ENCODE results near the gene CD164.

DNA sequence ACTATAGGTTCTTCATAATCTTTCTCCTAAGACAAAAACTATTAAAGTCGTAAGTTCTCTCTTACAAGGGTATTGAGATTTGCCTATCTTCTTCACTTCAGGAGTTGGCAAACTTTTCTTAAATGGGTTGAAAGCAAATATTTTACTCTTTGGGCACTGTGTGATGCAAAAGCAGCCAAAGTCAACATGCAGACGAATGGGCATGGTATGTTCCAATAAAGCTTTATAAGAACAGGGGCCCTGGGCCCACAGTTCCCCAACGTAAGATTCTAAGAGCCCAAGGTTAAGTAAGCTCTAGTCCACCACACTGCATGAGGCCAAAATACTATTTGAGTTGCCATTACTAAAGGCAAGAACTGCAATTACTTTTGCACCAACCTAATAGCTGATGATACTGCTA lies 11.5 kb downstream of the CD164 start:
- TF ChIP-seq, protein P1, sequence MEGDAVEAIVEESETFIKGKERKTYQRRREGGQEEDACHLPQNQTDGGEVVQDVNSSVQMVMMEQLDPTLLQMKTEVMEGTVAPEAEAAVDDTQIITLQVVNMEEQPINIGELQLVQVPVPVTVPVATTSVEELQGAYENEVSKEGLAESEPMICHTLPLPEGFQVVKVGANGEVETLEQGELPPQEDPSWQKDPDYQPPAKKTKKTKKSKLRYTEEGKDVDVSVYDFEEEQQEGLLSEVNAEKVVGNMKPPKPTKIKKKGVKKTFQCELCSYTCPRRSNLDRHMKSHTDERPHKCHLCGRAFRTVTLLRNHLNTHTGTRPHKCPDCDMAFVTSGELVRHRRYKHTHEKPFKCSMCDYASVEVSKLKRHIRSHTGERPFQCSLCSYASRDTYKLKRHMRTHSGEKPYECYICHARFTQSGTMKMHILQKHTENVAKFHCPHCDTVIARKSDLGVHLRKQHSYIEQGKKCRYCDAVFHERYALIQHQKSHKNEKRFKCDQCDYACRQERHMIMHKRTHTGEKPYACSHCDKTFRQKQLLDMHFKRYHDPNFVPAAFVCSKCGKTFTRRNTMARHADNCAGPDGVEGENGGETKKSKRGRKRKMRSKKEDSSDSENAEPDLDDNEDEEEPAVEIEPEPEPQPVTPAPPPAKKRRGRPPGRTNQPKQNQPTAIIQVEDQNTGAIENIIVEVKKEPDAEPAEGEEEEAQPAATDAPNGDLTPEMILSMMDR (conservative IDR thresholded peaks at IDR 0.05; ENCODE audit: low read depth, low read length): no peak
- TF ChIP-seq EZH2 (IDR thresholded peaks at IDR 0.05; ENCODE audit: low read length, unreplicated experiment): no peak
- no peak for TF ChIP-seq EZH2phosphoT487 (IDR thresholded peaks at IDR 0.05; ENCODE audit: borderline replicate concordance, low read length)

Data from PC-3 (cell line).